GM18951 (cell line): Measurements from ENCODE around the gene CFB.
"Not testable (repeated sequence)": the region's sequence is repeated elsewhere in the genome, so short reads cannot be mapped to it uniquely, and the experiment has no call there.

Experiments used
- POLR2A ChIP-seq: IDR thresholded peaks from 4 replicates; pipeline ENCODE4 v1.6.1; 2011; ENCODE audit warnings: mild to moderate bottlenecking; ENCODE audit not compliant: insufficient read length, insufficient read depth; ENCODE audit errors: extremely low read depth
- in situ Hi-C: fragments of 300-500 bp; cut with MboI; formaldehyde crosslinking; loops from one replicate; pipeline ENCODE4 v1.12.0; 2022; ENCODE audit warnings: low sequenced_read_pairs, mixed read lengths, inconsistent platforms; ENCODE audit not compliant: unreplicated experiment

CFB gene

GRCh38 chr6:31977816-31978431 lies 32.0 kb downstream of the CFB start:
- in situ Hi-C loops, result no loop called here
- TF ChIP-seq POLR2A, result no peak

GRCh38 chr6:31978831-31979230 lies 32.9 kb downstream of the CFB start:
- TF ChIP-seq POLR2A, result no peak
- in situ Hi-C loops, result no loop called here

- TF ChIP-seq POLR2A, result no peak
- in situ Hi-C loops, result no loop called here
Observed at GRCh38 chr6:31979238-31979898, 33.5 kb downstream of the CFB start.

GRCh38 chr6:31980195-31980876 lies 34.4 kb downstream of the CFB start:
- in situ Hi-C loops, result not testable (repeated sequence)

- in situ Hi-C loops, result not testable (repeated sequence)
Observed at GRCh38 chr6:31980998-31981397, 35.1 kb downstream of the CFB start.

GRCh38 chr6:31981744-31982143 lies 35.8 kb downstream of the CFB start, which contains the start of gene C4A:
Gene C4A (plus strand): TSS chr6:31982057. CDS start chr6:31982108, 51 bp downstream.
- in situ Hi-C loops, result not testable (repeated sequence)

GRCh38 chr6:31989363-31989762 lies 43.5 kb downstream of the CFB start:
- in situ Hi-C loops, result not testable (repeated sequence)

GRCh38 chr6:31994421-31994820 lies 48.5 kb downstream of the CFB start:
- in situ Hi-C loops, result not testable (repeated sequence)

GRCh38 chr6:31996385-31996784 lies 50.5 kb downstream of the CFB start:
- in situ Hi-C loops, result not testable (repeated sequence)
